Measurements from ENCODE around the gene ATP6V0A4. TPM values are rescaled to one million over a fixed set of nuclear protein-coding genes. Genes with fewer than 3 reads are reported as not detected.
"Not testable (repeated sequence)": the region's sequence is repeated elsewhere in the genome, so short reads cannot be mapped to it uniquely, and the experiment has no call there.

Gene ATP6V0A4
- total RNA-seq, 2 experiments from 2014 or later, result not detected

GRCh38 chr7:138698281-138698680, 99.7 kb downstream of the ATP6V0A4 start:
- H3K27me3 Mint-ChIP-seq, result peaks cover 10% of the 10 kb centered on the region
- H3K4me1 Mint-ChIP-seq, result no peaks in the 10 kb centered on the region
- no peak for DNase-seq
- H3K4me3 Mint-ChIP-seq, result no peak overlapping the region
- ATAC-seq (ENCODE audit: low read depth), result no peak
- POLR2A ChIA-PET, result no interaction called here
- no peaks in the 10 kb centered on the region for H3K36me3 Mint-ChIP-seq
- H3K9me3 Mint-ChIP-seq, result no peaks in the 10 kb centered on the region
- no peak overlapping the region for H3K27ac Mint-ChIP-seq

GRCh38 chr7:138697535-138698182, 100.3 kb downstream of the ATP6V0A4 start:
- DNase-seq (no peak), ATAC-seq (ENCODE audit: low read depth) (no peak)
- Mint-ChIP-seq H3K9me3 (peaks cover 1% of the 10 kb centered on the region), H3K4me1 (no peaks in the 10 kb centered on the region), H3K36me3 (no peaks in the 10 kb centered on the region), H3K4me3 (no peak overlapping the region), H3K27ac (no peak overlapping the region), H3K27me3 (peaks cover 10% of the 10 kb centered on the region)
- POLR2A ChIA-PET, result no interaction called here

DNA sequence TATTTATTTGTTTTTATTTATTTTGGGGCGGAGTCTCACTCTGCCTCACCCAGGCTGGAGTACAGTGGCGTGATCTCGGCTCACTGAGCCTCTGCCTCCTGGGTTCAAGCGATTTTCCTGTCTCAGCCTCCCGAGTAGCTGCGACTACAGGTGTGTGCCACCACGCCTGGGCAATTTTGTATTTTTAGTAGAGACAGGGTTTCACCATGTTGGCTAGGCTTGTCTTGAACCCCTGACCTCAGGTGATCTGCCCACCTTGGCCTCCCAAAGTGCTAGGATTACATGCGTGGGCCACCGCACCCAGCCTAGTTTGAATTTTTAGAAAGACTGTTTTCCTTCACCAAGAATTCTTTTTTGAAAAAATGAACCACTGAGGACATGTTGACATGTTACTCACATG, 102.2 kb downstream of the ATP6V0A4 start:
- H3K9me3 Mint-ChIP-seq; H3K4me3 Mint-ChIP-seq; H3K4me1 Mint-ChIP-seq; POLR2A ChIA-PET; H3K27ac Mint-ChIP-seq; DNase-seq; H3K27me3 Mint-ChIP-seq; ATAC-seq (ENCODE audit: low read depth); H3K36me3 Mint-ChIP-seq: not testable (repeated sequence)

DNA sequence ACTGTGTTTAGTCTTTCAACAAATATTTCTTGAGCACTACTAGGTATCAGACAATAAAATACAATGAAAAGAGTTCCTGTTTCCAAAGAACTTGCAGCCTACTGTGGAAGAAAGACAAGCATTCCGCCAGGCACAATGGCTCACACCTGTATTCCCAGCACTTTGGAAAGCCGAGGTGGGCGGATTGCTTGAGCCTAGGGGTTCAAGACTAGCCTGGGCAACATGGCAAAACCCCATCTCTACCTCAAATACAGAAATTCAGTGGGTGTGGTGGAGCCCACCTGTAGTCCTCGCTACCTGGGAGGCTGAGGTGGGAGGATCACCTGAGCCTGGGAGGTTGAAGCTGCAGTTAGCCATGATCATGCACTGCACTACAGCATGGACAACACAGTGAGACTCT, 102.9 kb downstream of the ATP6V0A4 start:
- Mint-ChIP-seq H3K4me1 (no peaks in the 10 kb centered on the region), H3K27ac (no peak overlapping the region)
- POLR2A ChIA-PET, result no interaction called here

GRCh38 chr7:138691178-138691577, 106.8 kb downstream of the ATP6V0A4 start:
- Mint-ChIP-seq H3K9me3 (peaks cover 5% of the 10 kb centered on the region), H3K4me3 (no peak overlapping the region), H3K4me1 (no peaks in the 10 kb centered on the region), H3K36me3 (peaks cover 2% of the 10 kb centered on the region), H3K27ac (no peak overlapping the region), H3K27me3 (no peaks in the 10 kb centered on the region)
- no peak for DNase-seq
- no peak for ATAC-seq (ENCODE audit: low read depth)
- POLR2A ChIA-PET, result no interaction called here

More for the DNA sequence above, 102.9 kb downstream of the ATP6V0A4 start:
- DNase-seq, result no peak
- no peaks in the 10 kb centered on the region for H3K36me3 Mint-ChIP-seq
- H3K27me3 Mint-ChIP-seq, result peaks cover 10% of the 10 kb centered on the region
- no peak for ATAC-seq (ENCODE audit: low read depth)
- no peak overlapping the region for H3K4me3 Mint-ChIP-seq
- H3K9me3 Mint-ChIP-seq, result peaks cover 2% of the 10 kb centered on the region

GRCh38 chr7:138690495-138690894, 107.5 kb downstream of the ATP6V0A4 start:
- DNase-seq, result no peak
- Mint-ChIP-seq H3K27me3 (no peaks in the 10 kb centered on the region), H3K9me3 (peaks cover 5% of the 10 kb centered on the region), H3K4me1 (no peaks in the 10 kb centered on the region), H3K27ac (no peak overlapping the region), H3K36me3 (peaks cover 2% of the 10 kb centered on the region), H3K4me3 (no peak overlapping the region)
- no peak for ATAC-seq (ENCODE audit: low read depth)
- POLR2A ChIA-PET, result no interaction called here

DNA sequence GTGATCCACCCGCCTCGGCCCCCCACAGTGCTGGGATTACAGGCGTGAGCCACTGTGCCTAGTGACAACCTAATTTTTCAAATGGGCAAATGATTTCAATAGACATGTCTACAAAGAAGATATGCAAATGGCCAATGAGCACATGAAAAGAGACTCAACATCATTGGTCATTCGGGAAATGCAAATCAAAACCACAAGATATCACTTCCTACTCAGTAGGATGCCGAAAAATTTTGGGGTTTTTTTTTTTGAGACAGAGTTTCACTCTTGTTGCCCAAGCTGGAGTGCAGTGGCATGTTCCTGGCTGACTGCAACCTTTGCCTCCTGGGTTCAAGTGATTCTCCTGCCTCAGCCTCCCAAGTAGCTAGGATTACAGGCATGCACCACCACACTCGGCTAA, 110.0 kb downstream of the ATP6V0A4 start:
- DNase-seq; H3K4me1 Mint-ChIP-seq; H3K36me3 Mint-ChIP-seq; POLR2A ChIA-PET; H3K9me3 Mint-ChIP-seq; ATAC-seq (ENCODE audit: low read depth); H3K4me3 Mint-ChIP-seq; H3K27ac Mint-ChIP-seq; H3K27me3 Mint-ChIP-seq: not testable (repeated sequence)

DNA sequence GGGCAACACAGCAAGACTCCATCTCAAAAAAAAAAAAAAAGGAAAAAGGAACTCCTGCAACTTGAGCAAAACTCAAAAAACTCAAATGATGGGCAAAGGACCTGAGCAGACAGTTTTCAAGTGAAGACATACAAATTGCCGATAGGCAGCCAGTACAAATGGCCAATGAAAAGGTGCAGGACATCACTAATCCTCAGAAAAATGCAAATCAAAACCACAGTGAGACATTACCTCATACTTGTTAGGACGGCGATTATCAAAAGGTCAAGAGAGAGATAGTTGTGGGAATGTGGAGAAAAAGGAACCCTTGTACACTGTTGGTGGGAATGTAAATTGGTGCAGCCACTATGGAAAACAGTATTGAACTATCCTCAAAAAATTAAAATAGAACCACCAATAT, 113.7 kb downstream of the ATP6V0A4 start:
- DNase-seq, result no peak
- POLR2A ChIA-PET, result no interaction called here
- ATAC-seq (ENCODE audit: low read depth), result no peak
- Mint-ChIP-seq H3K9me3 (peaks cover 3% of the 10 kb centered on the region), H3K27ac (no peak overlapping the region), H3K4me1 (no peaks in the 10 kb centered on the region), H3K27me3 (no peaks in the 10 kb centered on the region), H3K4me3 (no peak overlapping the region), H3K36me3 (peaks cover 2% of the 10 kb centered on the region)

GRCh38 chr7:138679793-138680192, 118.2 kb downstream of the ATP6V0A4 start:
- DNase-seq (no peak), ATAC-seq (ENCODE audit: low read depth) (no peak)
- Mint-ChIP-seq H3K4me3 (no peak overlapping the region), H3K27ac (no peak overlapping the region), H3K9me3 (no peaks in the 10 kb centered on the region), H3K36me3 (no peaks in the 10 kb centered on the region), H3K27me3 (no peaks in the 10 kb centered on the region), H3K4me1 (no peaks in the 10 kb centered on the region)
- POLR2A ChIA-PET, result no interaction called here

GRCh38 chr7:138670594-138670993, 127.4 kb downstream of the ATP6V0A4 start:
- no peak for ATAC-seq (ENCODE audit: low read depth)
- peaks cover 3% of the 10 kb centered on the region for H3K9me3 Mint-ChIP-seq
- POLR2A ChIA-PET, result no interaction called here
- peaks cover 15% of the 10 kb centered on the region for H3K4me1 Mint-ChIP-seq
- DNase-seq, result no peak
- H3K27me3 Mint-ChIP-seq, result peaks cover 7% of the 10 kb centered on the region
- H3K4me3 Mint-ChIP-seq, result no peak overlapping the region
- H3K36me3 Mint-ChIP-seq, result peaks cover 7% of the 10 kb centered on the region
- H3K27ac Mint-ChIP-seq, result no peak overlapping the region

DNA sequence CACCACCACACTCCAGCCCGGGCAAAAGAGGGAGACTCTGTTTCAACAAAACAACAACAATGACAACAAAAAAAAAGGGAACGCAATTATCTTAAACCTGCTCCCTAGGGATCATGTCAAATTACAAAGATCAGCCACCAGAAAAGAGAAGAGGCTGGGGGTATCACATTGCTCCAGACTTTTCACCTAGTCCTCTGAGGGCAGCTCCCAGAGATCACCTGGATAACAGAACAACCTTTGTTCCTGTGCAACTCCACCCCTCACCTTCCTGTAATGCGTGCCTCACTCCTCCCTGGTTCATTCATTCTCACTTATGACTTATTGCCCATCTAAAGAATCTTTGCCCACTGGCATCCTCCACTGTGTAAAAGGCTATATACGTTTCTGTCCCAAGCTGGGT, 128.6 kb downstream of the ATP6V0A4 start:
- H3K27ac Mint-ChIP-seq, result no peak overlapping the region
- ATAC-seq (ENCODE audit: low read depth) (no peak), DNase-seq (no peak)
- peaks cover 7% of the 10 kb centered on the region for H3K36me3 Mint-ChIP-seq
- no peak overlapping the region for H3K4me3 Mint-ChIP-seq
- POLR2A ChIA-PET, result no interaction called here
- H3K4me1 Mint-ChIP-seq, result peaks cover 17% of the 10 kb centered on the region
- H3K9me3 Mint-ChIP-seq, result peaks cover 3% of the 10 kb centered on the region
- peaks cover 11% of the 10 kb centered on the region for H3K27me3 Mint-ChIP-seq

DNA sequence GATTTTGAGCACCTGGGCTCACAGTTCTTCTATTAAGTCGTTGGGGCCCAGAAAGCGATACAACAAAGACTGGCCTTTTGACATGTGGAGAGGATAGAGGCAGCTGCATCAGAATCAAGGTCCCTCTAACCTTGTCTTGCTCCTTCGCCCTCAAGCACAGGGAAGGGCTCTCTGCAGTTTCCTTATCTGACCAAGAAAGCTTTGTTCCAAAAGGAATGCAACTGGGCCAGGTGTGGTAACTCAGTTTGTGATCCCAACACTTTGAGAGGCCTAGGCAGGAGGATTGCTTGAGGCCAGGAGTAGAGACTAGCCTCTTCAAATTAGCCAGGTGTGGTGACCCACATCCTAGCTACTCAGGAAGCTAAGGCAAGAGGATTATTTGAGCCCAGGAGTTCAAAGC, 129.1 kb downstream of the ATP6V0A4 start:
- ATAC-seq (ENCODE audit: low read depth), result no peak
- peaks cover 3% of the 10 kb centered on the region for H3K9me3 Mint-ChIP-seq
- no peak overlapping the region for H3K27ac Mint-ChIP-seq
- H3K27me3 Mint-ChIP-seq, result peaks cover 15% of the 10 kb centered on the region
- H3K4me3 Mint-ChIP-seq, result no peak overlapping the region
- H3K36me3 Mint-ChIP-seq, result peaks cover 7% of the 10 kb centered on the region
- no peak for DNase-seq
- H3K4me1 Mint-ChIP-seq, result peaks cover 17% of the 10 kb centered on the region
- POLR2A ChIA-PET, result no interaction called here

DNA sequence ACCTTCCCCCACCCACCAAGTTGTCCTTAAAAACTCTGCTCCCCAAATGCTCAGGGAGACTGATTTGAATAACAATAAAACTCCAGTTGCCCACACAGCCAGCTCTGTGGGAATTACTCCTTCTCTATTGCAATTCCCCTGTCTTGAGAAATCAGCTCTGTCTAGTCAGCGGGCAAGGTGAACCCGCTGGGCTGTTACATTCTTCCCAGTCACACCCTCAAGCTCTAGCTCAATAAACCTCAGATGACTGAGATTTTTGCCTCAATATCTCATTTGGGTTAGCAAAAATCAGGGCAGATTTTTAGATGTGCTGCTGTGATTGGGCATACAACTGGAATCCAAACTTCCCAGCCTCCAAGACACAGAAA, 129.8 kb downstream of the ATP6V0A4 start:
- POLR2A ChIA-PET, result no interaction called here
- H3K4me3 Mint-ChIP-seq, result no peak overlapping the region
- ATAC-seq (ENCODE audit: low read depth), result no peak
- H3K9me3 Mint-ChIP-seq, result peaks cover 3% of the 10 kb centered on the region
- peaks cover 17% of the 10 kb centered on the region for H3K4me1 Mint-ChIP-seq
- H3K36me3 Mint-ChIP-seq, result peaks cover 7% of the 10 kb centered on the region
- H3K27ac Mint-ChIP-seq, result no peak overlapping the region
- H3K27me3 Mint-ChIP-seq, result peaks cover 16% of the 10 kb centered on the region
- DNase-seq, result no peak

DNA sequence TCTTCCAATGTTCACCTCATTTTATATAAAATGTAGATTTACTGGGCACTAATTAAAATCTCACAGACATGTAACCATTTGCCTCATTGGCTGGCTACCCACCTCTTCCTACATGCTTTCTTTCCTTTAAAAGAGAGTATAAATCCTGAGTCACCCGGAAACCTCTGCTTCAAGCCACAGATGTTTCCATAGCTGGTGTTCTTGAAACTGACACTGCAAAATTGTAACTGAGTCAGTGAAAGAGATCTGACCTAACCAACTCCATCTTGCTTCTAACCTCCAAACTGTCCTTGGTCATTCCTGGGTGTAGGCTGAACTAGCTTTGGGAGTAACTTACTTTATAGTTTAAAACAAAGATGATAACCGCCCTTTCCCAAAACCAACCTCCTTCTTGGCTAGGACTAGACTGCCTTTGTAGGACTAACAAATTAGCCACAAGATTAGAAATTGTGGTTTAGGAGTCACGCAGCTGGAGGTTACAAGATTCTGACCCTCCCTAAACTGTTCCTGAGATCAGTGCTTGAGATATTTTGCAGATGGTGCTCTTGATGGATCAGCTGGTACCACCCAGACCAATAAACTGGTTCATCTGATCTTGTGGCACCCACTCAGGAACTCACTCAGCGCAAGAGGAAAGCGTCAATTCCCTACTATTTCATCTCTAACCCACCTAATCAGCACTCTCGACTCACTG, 130.3 kb downstream of the ATP6V0A4 start:
- Mint-ChIP-seq H3K27ac (no peak overlapping the region), H3K36me3 (peaks cover 7% of the 10 kb centered on the region), H3K9me3 (peaks cover 3% of the 10 kb centered on the region), H3K4me3 (no peak overlapping the region), H3K27me3 (peaks cover 14% of the 10 kb centered on the region), H3K4me1 (peaks cover 17% of the 10 kb centered on the region)
- no peak for DNase-seq
- ATAC-seq (ENCODE audit: low read depth), result no peak
- POLR2A ChIA-PET, result interaction anchor here (0.9 kb wide), 1 partner anchor 91 kb away, joined by 3 read pairs; no protein-coding TSS in a partner anchor
